Uterus (tissue), 4 donors: ENCODE measurements around the gene TAS2R41. TPM values are rescaled to one million over a fixed set of nuclear protein-coding genes. Genes with fewer than 3 reads are reported as not detected.

Experiments
- DNase-seq, 2 donors: peaks; one replicate each; pipeline ENCODE4 v3.0.0-alpha.2; 2019 to 2020
- H3K27ac ChIP-seq, 2 donors: fragments of 200-600 bp; sonication (generic); 1 replicate in 1 of 2; 2 replicates in 1 of 2; pipeline ENCODE4 v1.5.1; 2016 to 2018
- H3K27me3 ChIP-seq, 2 donors: fragments of 200-600 bp; sonication (generic); one replicate each; pipeline ENCODE4 v1.5.1; 2018 to 2019; ENCODE audit warnings: control low read depth in 1 of 2
- H3K36me3 ChIP-seq, 2 donors: fragments of 200-600 bp; sonication (generic); one replicate each; pipeline ENCODE4 v1.5.1; 2019; ENCODE audit warnings: control low read depth in 1 of 2
- H3K4me1 ChIP-seq, 2 donors: fragments of 200-600 bp; sonication (generic); one replicate each; pipeline ENCODE4 v1.5.1; 2018 to 2019; ENCODE audit warnings: control low read depth in 1 of 2
- H3K4me3 ChIP-seq, 2 donors: fragments of 200-600 bp; sonication (generic); 1 replicate in 1 of 2; 2 replicates in 1 of 2; pipeline ENCODE4 v1.5.1; 2018 to 2019; ENCODE audit warnings: mild to moderate bottlenecking in 1 of 2
- H3K9me3 ChIP-seq, 2 donors: fragments of 200-600 bp; sonication (generic); one replicate each; pipeline ENCODE4 v1.5.1; 2019; ENCODE audit warnings: control low read depth in 1 of 2
- POLR2A ChIP-seq, 2 donors: fragments of 450-650 bp; IDR thresholded peaks; one replicate each; pipeline ENCODE4 v1.6.1; 2016; ENCODE audit warnings: antibody characterized with exemption in 2 of 2, mild to moderate bottlenecking in 1 of 2, moderate library complexity in 1 of 2
- intact Hi-C: fragments of 100-400 bp; cut with DNase I; formaldehyde crosslinking; loops from one replicate; pipeline ENCODE4 v1.15.1; 2023; ENCODE audit warnings: low total_unique reads
- total RNA-seq, 4 donors: library from RNA; depleted of rRNA in 3 of 4; stranded (reverse); fragments of >200 nt in 3 of 4; gene quantifications; one replicate each; pipeline versions ENCODE4 v1.1.0 to v1.2.4, GENCODE V29; 2014 to 2023
- TF ChIP-seq, protein P1 (sequence below), 4 experiments: fragments of 200-600 bp in 2 of 4; fragments of 450-650 bp in 2 of 4; sonication (generic) in 2 of 4; IDR thresholded peaks; one replicate each; pipeline ENCODE4 v1.5.1; 2016 to 2019; ENCODE audit warnings: antibody characterized with exemption in 4 of 4, mild to moderate bottlenecking in 2 of 4, moderate library complexity in 1 of 4
- donor health status: DM: yes; HTN: yes; CAD: no.

TAS2R41 gene
- total RNA-seq, 4 donors from 2014 or later = 3.3 TPM; not detected in 3

GRCh38 chr7:143444063-143444782 is 33.5 kb upstream of the TAS2R41 start:
- Histone ChIP-seq H3K4me3 (no peak overlapping the region), H3K9me3 (no peaks in the 10 kb centered on the region), H3K4me1 (no peaks in the 10 kb centered on the region), H3K36me3 (no peaks in the 10 kb centered on the region), H3K27me3 (no peaks in the 10 kb centered on the region), H3K27ac (no peak overlapping the region)
- TF ChIP-seq, protein P1, sequence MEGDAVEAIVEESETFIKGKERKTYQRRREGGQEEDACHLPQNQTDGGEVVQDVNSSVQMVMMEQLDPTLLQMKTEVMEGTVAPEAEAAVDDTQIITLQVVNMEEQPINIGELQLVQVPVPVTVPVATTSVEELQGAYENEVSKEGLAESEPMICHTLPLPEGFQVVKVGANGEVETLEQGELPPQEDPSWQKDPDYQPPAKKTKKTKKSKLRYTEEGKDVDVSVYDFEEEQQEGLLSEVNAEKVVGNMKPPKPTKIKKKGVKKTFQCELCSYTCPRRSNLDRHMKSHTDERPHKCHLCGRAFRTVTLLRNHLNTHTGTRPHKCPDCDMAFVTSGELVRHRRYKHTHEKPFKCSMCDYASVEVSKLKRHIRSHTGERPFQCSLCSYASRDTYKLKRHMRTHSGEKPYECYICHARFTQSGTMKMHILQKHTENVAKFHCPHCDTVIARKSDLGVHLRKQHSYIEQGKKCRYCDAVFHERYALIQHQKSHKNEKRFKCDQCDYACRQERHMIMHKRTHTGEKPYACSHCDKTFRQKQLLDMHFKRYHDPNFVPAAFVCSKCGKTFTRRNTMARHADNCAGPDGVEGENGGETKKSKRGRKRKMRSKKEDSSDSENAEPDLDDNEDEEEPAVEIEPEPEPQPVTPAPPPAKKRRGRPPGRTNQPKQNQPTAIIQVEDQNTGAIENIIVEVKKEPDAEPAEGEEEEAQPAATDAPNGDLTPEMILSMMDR (IDR thresholded peaks at IDR 0.05) = no peak
- TF ChIP-seq POLR2A (IDR thresholded peaks at IDR 0.05) = no peak
- no peak for DNase-seq
- intact Hi-C loops = no loop called here

DNA sequence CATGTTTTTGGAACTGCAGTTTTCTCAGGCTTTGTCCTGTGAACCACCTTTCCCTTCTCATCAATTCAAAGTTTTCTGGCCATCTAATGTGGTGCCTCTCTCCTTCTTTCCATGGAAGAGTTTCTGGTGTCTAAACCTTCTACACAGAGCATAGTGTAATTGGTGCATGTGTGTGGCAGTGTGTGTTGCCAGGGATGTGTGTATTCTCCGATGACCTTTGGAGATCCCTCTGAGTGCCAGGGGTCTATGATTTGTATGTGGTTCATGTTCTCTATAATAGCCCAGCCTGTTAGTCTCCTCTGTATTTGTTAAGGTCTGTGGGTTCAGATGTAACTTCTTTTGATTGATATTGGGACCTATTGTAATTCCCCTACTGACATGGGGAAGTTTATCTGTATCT is 32.9 kb upstream of the TAS2R41 start:
- intact Hi-C loops = no loop called here
- no peaks in the 10 kb centered on the region for H3K27me3 ChIP-seq
- no peaks in the 10 kb centered on the region for H3K36me3 ChIP-seq
- no peaks in the 10 kb centered on the region for H3K4me1 ChIP-seq
- no peak for DNase-seq
- no peak overlapping the region for H3K27ac ChIP-seq
- no peak overlapping the region for H3K4me3 ChIP-seq
- TF ChIP-seq, protein P1 (IDR thresholded peaks at IDR 0.05) = no peak
- TF ChIP-seq POLR2A (IDR thresholded peaks at IDR 0.05) = no peak
- no peaks in the 10 kb centered on the region for H3K9me3 ChIP-seq

DNA sequence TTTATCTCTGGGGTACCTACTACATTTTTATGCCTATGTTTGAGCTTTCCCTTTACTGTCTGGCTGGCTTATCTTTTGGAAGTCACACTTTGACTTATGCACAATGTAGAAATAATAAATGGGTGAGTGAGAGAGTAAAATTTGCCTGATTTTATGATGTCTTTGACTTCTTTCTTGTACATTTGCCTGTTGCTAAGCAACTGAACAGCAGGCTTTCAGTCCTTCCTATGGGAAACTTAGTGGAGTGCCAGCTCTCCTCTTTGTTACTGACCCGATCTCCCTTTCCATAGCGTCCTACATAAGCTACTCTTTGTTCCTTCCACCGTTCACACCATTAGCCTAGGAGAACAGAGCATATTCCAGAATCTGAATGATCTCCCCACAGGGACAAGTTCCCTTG is 30.2 kb upstream of the TAS2R41 start:
- Histone ChIP-seq H3K27ac (no peak overlapping the region), H3K4me3 (no peak overlapping the region), H3K27me3 (no peaks in the 10 kb centered on the region), H3K36me3 (no peaks in the 10 kb centered on the region), H3K4me1 (no peaks in the 10 kb centered on the region), H3K9me3 (no peaks in the 10 kb centered on the region)
- intact Hi-C loops = no loop called here
- no peak for TF ChIP-seq POLR2A (IDR thresholded peaks at IDR 0.05)
- TF ChIP-seq, protein P1 (IDR thresholded peaks at IDR 0.05) = no peak
- no peak for DNase-seq

GRCh38 chr7:143448429-143448828 is 29.2 kb upstream of the TAS2R41 start:
- no peaks in the 10 kb centered on the region for H3K9me3 ChIP-seq
- H3K4me3 ChIP-seq = no peak overlapping the region
- DNase-seq = no peak
- TF ChIP-seq, protein P1 (IDR thresholded peaks at IDR 0.05) = no peak
- TF ChIP-seq POLR2A (IDR thresholded peaks at IDR 0.05) = no peak
- H3K27me3 ChIP-seq = no peaks in the 10 kb centered on the region
- H3K27ac ChIP-seq = no peak overlapping the region
- no peaks in the 10 kb centered on the region for H3K4me1 ChIP-seq
- intact Hi-C loops = no loop called here
- H3K36me3 ChIP-seq = no peaks in the 10 kb centered on the region

DNA sequence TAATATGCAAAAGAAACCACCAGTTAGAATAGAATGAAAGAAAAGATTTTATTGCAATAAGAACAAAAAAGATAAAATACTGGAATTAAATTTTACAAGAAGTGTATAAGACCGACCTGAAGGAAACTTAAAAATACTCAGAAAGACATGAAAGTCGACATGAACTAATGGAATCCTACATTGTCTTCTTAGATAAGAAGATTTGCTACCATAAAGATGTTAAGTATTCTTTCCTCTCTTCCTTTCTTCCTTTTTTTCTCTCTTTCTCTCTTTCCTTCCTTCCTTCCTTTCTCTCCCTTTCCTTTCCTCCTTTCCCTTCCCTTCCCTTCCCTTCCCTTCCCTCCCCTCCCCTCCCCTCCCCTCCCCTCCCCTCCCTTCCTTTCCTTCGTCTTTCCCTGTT is 27.9 kb upstream of the TAS2R41 start:
- no peak overlapping the region for H3K27ac ChIP-seq
- H3K4me3 ChIP-seq = no peak overlapping the region
- DNase-seq = no peak
- no peaks in the 10 kb centered on the region for H3K36me3 ChIP-seq
- intact Hi-C loops = no loop called here
- no peaks in the 10 kb centered on the region for H3K9me3 ChIP-seq
- no peaks in the 10 kb centered on the region for H3K27me3 ChIP-seq
- H3K4me1 ChIP-seq = no peaks in the 10 kb centered on the region
- TF ChIP-seq POLR2A (IDR thresholded peaks at IDR 0.05) = no peak
- TF ChIP-seq, protein P1 (IDR thresholded peaks at IDR 0.05) = no peak
